HEK293 (cell line): Measurements from ENCODE around the gene RAB20.

Experiments used
- CTCF ChIA-PET: fragments of 350-600 bp; formaldehyde crosslinking; extraction: SDS; loops from one replicate; lab custom pipeline; 2021; ENCODE audit warnings: antibody characterized with exemption; lab: Yijun Ruan, JAX
- POLR2A ChIA-PET: fragments of 300-600 bp; formaldehyde crosslinking; extraction: SDS; loops from one replicate; lab custom pipeline; 2020; ENCODE audit warnings: antibody characterized with exemption, inconsistent platforms; lab: Yijun Ruan, JAX
- H3K27ac ChIP-seq: fragments of 200-500 bp; sonication (Bioruptor generic); 2 replicates; pipeline ENCODE4 v1.5.1; 2014; ENCODE audit warnings: low read depth, low read length, control low read depth, inconsistent platforms; ENCODE audit errors: extremely low read depth
- H3K36me3 ChIP-seq, 2 experiments: fragments of 200-500 bp in 1 of 2; sonication (Bioruptor generic) in 1 of 2; 1 replicate in 1 of 2; 2 replicates in 1 of 2; pipeline ENCODE4 v1.5.1; 2014 to 2017; ENCODE audit warnings: inconsistent platforms in 2 of 2, low read length in 2 of 2; ENCODE audit not compliant: control insufficient read depth in 2 of 2, insufficient read depth in 1 of 2
- H3K4me1 ChIP-seq: fragments of 200-500 bp; sonication (Bioruptor generic); 2 replicates; pipeline ENCODE4 v1.5.1; 2014; ENCODE audit warnings: mild to moderate bottlenecking, low read length, inconsistent platforms; ENCODE audit not compliant: control insufficient read depth, insufficient read depth
- H3K4me3 ChIP-seq: 2 replicates; pipeline ENCODE4 v1.5.1; 2011; ENCODE audit warnings: low read depth, mild to moderate bottlenecking, control low read depth, low read length, moderate library complexity
- H3K9me3 ChIP-seq: fragments of 200-500 bp; sonication (Bioruptor generic); 2 replicates; pipeline ENCODE4 v1.5.1; 2014; ENCODE audit warnings: low read depth, low read length, inconsistent platforms; ENCODE audit not compliant: control insufficient read depth, insufficient read depth
- HOXA7 ChIP-seq: sonication (generic); formaldehyde crosslinking; IDR thresholded peaks from 2 replicates; pipeline ENCODE4 v1.8.1; 2022; ENCODE audit warnings: missing genetic modification reagents, borderline replicate concordance
- KLF7 ChIP-seq: fragments of 450-650 bp; formaldehyde crosslinking; IDR thresholded peaks from 2 replicates; pipeline ENCODE4 v1.5.1; 2016; ENCODE audit warnings: missing biosample characterization, missing genetic modification characterization, borderline replicate concordance
- OVOL3 ChIP-seq: fragments of 450-650 bp; formaldehyde crosslinking; IDR thresholded peaks from 2 replicates; pipeline ENCODE4 v1.5.1; 2016; ENCODE audit warnings: missing biosample characterization, missing genetic modification characterization
- SETDB1 ChIP-seq: IDR thresholded peaks from one replicate; pipeline ENCODE4 v1.6.1; 2017; ENCODE audit warnings: mild to moderate bottlenecking, low read length, moderate library complexity, mixed read lengths; ENCODE audit not compliant: insufficient read length
- SP3 ChIP-seq: fragments of 450-650 bp; formaldehyde crosslinking; IDR thresholded peaks from 2 replicates; pipeline ENCODE4 v1.5.1; 2016; ENCODE audit warnings: missing biosample characterization, missing genetic modification characterization
- YY2 ChIP-seq: fragments of 450-650 bp; formaldehyde crosslinking; IDR thresholded peaks from 2 replicates; pipeline ENCODE4 v1.5.1; 2016; ENCODE audit warnings: missing biosample characterization, missing genetic modification characterization
- ZBTB1 ChIP-seq: fragments of 450-650 bp; formaldehyde crosslinking; IDR thresholded peaks from 2 replicates; pipeline ENCODE4 v1.5.1; 2016; ENCODE audit warnings: missing biosample characterization, missing genetic modification characterization
- ZBTB21 ChIP-seq: fragments of 450-650 bp; formaldehyde crosslinking; IDR thresholded peaks from 2 replicates; pipeline ENCODE4 v1.5.1; 2017; ENCODE audit warnings: missing biosample characterization, missing genetic modification characterization
- ZBTB48 ChIP-seq: fragments of 450-650 bp; formaldehyde crosslinking; IDR thresholded peaks from 2 replicates; pipeline ENCODE4 v1.5.1; 2016; ENCODE audit warnings: missing biosample characterization, missing genetic modification characterization
- ZEB2 ChIP-seq: fragments of 450-650 bp; formaldehyde crosslinking; IDR thresholded peaks from 2 replicates; pipeline ENCODE4 v1.5.1; 2016; ENCODE audit warnings: missing biosample characterization, missing genetic modification characterization
- ZFP3 ChIP-seq: fragments of 450-650 bp; formaldehyde crosslinking; IDR thresholded peaks from 2 replicates; pipeline ENCODE4 v1.5.1; 2016; ENCODE audit warnings: low read depth, missing biosample characterization, missing genetic modification characterization
- ZNF10 ChIP-seq: fragments of 450-650 bp; formaldehyde crosslinking; IDR thresholded peaks from 2 replicates; pipeline ENCODE4 v1.5.1; 2017; ENCODE audit warnings: missing biosample characterization, missing genetic modification characterization
- ZNF121 ChIP-seq: fragments of 450-650 bp; formaldehyde crosslinking; IDR thresholded peaks from 2 replicates; pipeline ENCODE4 v1.5.1; 2016; ENCODE audit warnings: missing biosample characterization, missing genetic modification characterization
- ZNF169 ChIP-seq: fragments of 450-650 bp; formaldehyde crosslinking; IDR thresholded peaks from 2 replicates; pipeline ENCODE4 v1.5.1; 2016; ENCODE audit warnings: missing biosample characterization, missing genetic modification characterization
- ZNF19 ChIP-seq: fragments of 450-650 bp; formaldehyde crosslinking; IDR thresholded peaks from 2 replicates; pipeline ENCODE4; 2016; ENCODE audit warnings: missing biosample characterization, missing genetic modification characterization, low read depth
- ZNF214 ChIP-seq: fragments of 450-650 bp; formaldehyde crosslinking; IDR thresholded peaks from 2 replicates; pipeline ENCODE4 v1.5.1; 2017; ENCODE audit warnings: missing biosample characterization, mild to moderate bottlenecking, missing genetic modification characterization, borderline replicate concordance
- ZNF223 ChIP-seq: fragments of 450-650 bp; formaldehyde crosslinking; IDR thresholded peaks from 2 replicates; pipeline ENCODE4 v1.5.1; 2016; ENCODE audit warnings: missing biosample characterization, missing genetic modification characterization
- ZNF24 ChIP-seq: fragments of 450-650 bp; formaldehyde crosslinking; IDR thresholded peaks from 2 replicates; pipeline ENCODE4 v1.5.1; 2016; ENCODE audit warnings: missing biosample characterization, missing genetic modification characterization
- ZNF280D ChIP-seq: fragments of 450-650 bp; formaldehyde crosslinking; IDR thresholded peaks from 2 replicates; pipeline ENCODE4 v1.5.1; 2016; ENCODE audit warnings: missing biosample characterization, missing genetic modification characterization
- ZNF302 ChIP-seq: fragments of 450-650 bp; formaldehyde crosslinking; IDR thresholded peaks from 2 replicates; pipeline ENCODE4 v1.5.1; 2016; ENCODE audit warnings: missing biosample characterization, missing genetic modification characterization, low read depth
- ZNF335 ChIP-seq: fragments of 450-650 bp; formaldehyde crosslinking; conservative IDR thresholded peaks from 2 replicates; pipeline ENCODE4 v1.5.1; 2016; ENCODE audit warnings: missing biosample characterization, missing genetic modification characterization
- ZNF350 ChIP-seq: fragments of 450-650 bp; formaldehyde crosslinking; IDR thresholded peaks from 2 replicates; pipeline ENCODE4 v1.5.0; 2017; ENCODE audit warnings: missing biosample characterization, mild to moderate bottlenecking, missing genetic modification characterization
- ZNF391 ChIP-seq: fragments of 450-650 bp; formaldehyde crosslinking; IDR thresholded peaks from 2 replicates; pipeline ENCODE4 v1.5.1; 2016; ENCODE audit warnings: low read depth, missing biosample characterization, missing genetic modification characterization, borderline replicate concordance
- ZNF394 ChIP-seq: fragments of 450-650 bp; formaldehyde crosslinking; IDR thresholded peaks from 2 replicates; pipeline ENCODE4 v1.5.1; 2016; ENCODE audit warnings: missing biosample characterization, missing genetic modification characterization, mild to moderate bottlenecking, moderate library complexity, borderline replicate concordance
- ZNF423 ChIP-seq: fragments of 450-650 bp; formaldehyde crosslinking; IDR thresholded peaks from 2 replicates; pipeline ENCODE4 v1.5.1; 2016; ENCODE audit warnings: missing biosample characterization, missing genetic modification characterization
- ZNF433 ChIP-seq: fragments of 450-650 bp; formaldehyde crosslinking; IDR thresholded peaks from 2 replicates; pipeline ENCODE4 v1.5.1; 2016; ENCODE audit warnings: missing biosample characterization, missing genetic modification characterization, low read depth
- ZNF530 ChIP-seq: fragments of 450-650 bp; formaldehyde crosslinking; IDR thresholded peaks from 2 replicates; pipeline ENCODE4 v1.5.1; 2016; ENCODE audit warnings: low read depth, missing biosample characterization, missing genetic modification characterization
- ZNF571 ChIP-seq: fragments of 450-650 bp; formaldehyde crosslinking; IDR thresholded peaks from 2 replicates; pipeline ENCODE4 v1.5.0; 2017; ENCODE audit warnings: missing biosample characterization, missing genetic modification characterization
- ZNF701 ChIP-seq: fragments of 450-650 bp; formaldehyde crosslinking; IDR thresholded peaks from 2 replicates; pipeline ENCODE4 v1.5.1; 2016; ENCODE audit warnings: missing biosample characterization, missing genetic modification characterization
- ZNF768 ChIP-seq: fragments of 450-650 bp; formaldehyde crosslinking; IDR thresholded peaks from 2 replicates; pipeline ENCODE4 v1.5.1; 2018; ENCODE audit warnings: missing biosample characterization, mild to moderate bottlenecking, missing genetic modification characterization
- ZNF777 ChIP-seq: fragments of 450-650 bp; formaldehyde crosslinking; IDR thresholded peaks from 2 replicates; pipeline ENCODE4 v1.5.1; 2017; ENCODE audit warnings: missing biosample characterization, missing genetic modification characterization, borderline replicate concordance

RAB20 gene

GRCh38 chr13:110549795-110550160 lies 11.7 kb downstream of the RAB20 start (continued):
- no peak for TF ChIP-seq ZNF121 (tag by site-specific recombination)
- TF ChIP-seq ZNF394: no peak
- TF ChIP-seq YY2: no peak

- no peak overlapping the region for H3K27ac ChIP-seq
- TF ChIP-seq HOXA7 (CRISPR knock-in tag) (no peak), ZNF433 (tag by site-specific recombination) (no peak), ZNF169 (no peak)
- H3K4me1 ChIP-seq: no peaks in the 10 kb centered on the region
- POLR2A ChIA-PET: no interaction called here
- no peak overlapping the region for H3K4me3 ChIP-seq
- CTCF ChIA-PET: no interaction called here
- no peaks in the 10 kb centered on the region for H3K9me3 ChIP-seq
- H3K36me3 ChIP-seq: no peaks in the 10 kb centered on the region
Measured at GRCh38 chr13:110548891-110549794, 12.4 kb downstream of the RAB20 start.

- TF ChIP-seq ZNF302 (no peak), ZNF121 (tag by site-specific recombination) (no peak), ZNF19 (tag by site-specific recombination) (no peak), OVOL3 (tag by site-specific recombination) (no peak), ZNF335 (tag by site-specific recombination) (no peak), SP3 (tag by site-specific recombination) (no peak), SETDB1 (no peak), KLF7 (no peak), ZNF214 (no peak), ZBTB21 (tag by site-specific recombination) (no peak), ZBTB48 (tag by site-specific recombination) (no peak), ZNF777 (tag by site-specific recombination) (no peak), ZNF10 (tag by site-specific recombination) (no peak), ZNF350 (no peak), ZNF768 (tag by site-specific recombination) (no peak)
- Histone ChIP-seq H3K4me1 (no peaks in the 10 kb centered on the region), H3K36me3 (no peaks in the 10 kb centered on the region), H3K4me3 (no peak overlapping the region), H3K27ac (no peak overlapping the region), H3K9me3 (no peaks in the 10 kb centered on the region)
- ChIA-PET CTCF (interaction anchor here (1.9 kb wide), 1 partner anchor 91 kb away, joined by 5 read pairs; no protein-coding TSS in a partner anchor), POLR2A (no interaction called here)
Measured at GRCh38 chr13:110546926-110547325, 14.6 kb downstream of the RAB20 start.

GRCh38 chr13:110546378-110546777 lies 15.1 kb downstream of the RAB20 start:
- Histone ChIP-seq H3K27ac (no peak overlapping the region), H3K4me1 (no peaks in the 10 kb centered on the region), H3K9me3 (no peaks in the 10 kb centered on the region), H3K4me3 (no peak overlapping the region), H3K36me3 (no peaks in the 10 kb centered on the region)
- ChIA-PET POLR2A (no interaction called here), CTCF (interaction anchor here (0.6 to 1.9 kb wide), 2 partner anchors 90 to 1202 kb away, joined by 3 to 5 read pairs; no protein-coding TSS in a partner anchor)
- no peak for TF ChIP-seq ZNF24 (tag by site-specific recombination)
- no peak for TF ChIP-seq ZBTB1
- no peak for TF ChIP-seq ZNF280D (tag by site-specific recombination)
- no peak for TF ChIP-seq ZNF530 (tag by site-specific recombination)
- no peak for TF ChIP-seq ZFP3
- TF ChIP-seq ZEB2: no peak
- TF ChIP-seq ZNF394: no peak
- no peak for TF ChIP-seq ZNF571 (tag by site-specific recombination)
- no peak for TF ChIP-seq ZNF701
- TF ChIP-seq ZNF223 (tag by site-specific recombination): no peak
- TF ChIP-seq ZNF423 (tag by site-specific recombination): no peak
- no peak for TF ChIP-seq ZNF391 (tag by site-specific recombination)
